K562 (cell line): ENCODE results near the gene ZNF276. TPM values are rescaled to one million over a fixed set of nuclear protein-coding genes. Genes with fewer than 3 reads are reported as not detected.
A peak's percentile ranks its signal among the peaks of the same experiment; 100 is the strongest.

Experiments used
- ATF1 ChIP-seq, 2 experiments: fragments of 450-650 bp in 1 of 2; IDR thresholded peaks; 2 replicates each; pipeline ENCODE4 v1.6.1; 2016; ENCODE audit warnings: missing compliant biosample characterization in 1 of 2, missing genetic modification characterization in 1 of 2
- BRCA1 ChIP-seq, 2 experiments: fragments of 450-650 bp in 1 of 2; sonication (generic) in 1 of 2; formaldehyde crosslinking in 1 of 2; IDR thresholded peaks; 2 replicates each; pipeline versions ENCODE4 v1.5.0 to v1.6.1; 2017 to 2020; ENCODE audit warnings: mild to moderate bottlenecking in 1 of 2, missing genetic modification reagents in 1 of 2
- CEBPB ChIP-seq: fragments of 450-650 bp; IDR thresholded peaks from 2 replicates; pipeline ENCODE4 v1.6.1; 2016; ENCODE audit warnings: missing genetic modification characterization, missing compliant biosample characterization
- CTBP1 ChIP-seq: fragments of 450-650 bp; IDR thresholded peaks from 2 replicates; pipeline ENCODE4 v1.6.1; 2016; ENCODE audit warnings: borderline replicate concordance
- DNMT1 ChIP-seq: fragments of 450-650 bp; IDR thresholded peaks from 2 replicates; pipeline ENCODE4 v1.6.1; 2016; ENCODE audit warnings: antibody characterized with exemption, mild to moderate bottlenecking
- EP400 ChIP-seq: fragments of 450-650 bp; IDR thresholded peaks from 2 replicates; pipeline ENCODE4 v1.6.1; 2017; ENCODE audit warnings: antibody characterized with exemption, mild to moderate bottlenecking, moderate library complexity
- ESRRA ChIP-seq: fragments of 450-650 bp; IDR thresholded peaks from 2 replicates; pipeline ENCODE4 v1.6.1; 2014; ENCODE audit warnings: low read depth, mild to moderate bottlenecking, moderate library complexity, borderline replicate concordance
- FOXK2 ChIP-seq, 2 experiments: fragments of 450-650 bp; IDR thresholded peaks in 1 of 2; conservative IDR thresholded peaks in 1 of 2; 2 replicates each; pipeline ENCODE4 v1.6.1; 2016; ENCODE audit warnings: low read depth in 2 of 2, mild to moderate bottlenecking in 1 of 2
- HMG20B ChIP-seq: fragments of 250-450 bp; sonication (Bioruptor Pico); IDR thresholded peaks from 2 replicates; pipeline ENCODE4 v1.5.0; 2021; ENCODE audit warnings: mild to moderate bottlenecking
- KLF16 ChIP-seq: IDR thresholded peaks from 2 replicates; pipeline ENCODE4 v1.6.1; 2016; ENCODE audit warnings: antibody characterized with exemption
- NFIX ChIP-seq: fragments of 250-450 bp; sonication (Bioruptor Pico); IDR thresholded peaks from 2 replicates; pipeline ENCODE4 v1.4.0; 2020; ENCODE audit warnings: low read depth, mild to moderate bottlenecking, moderate library complexity
- PHF20 ChIP-seq: fragments of 450-650 bp; IDR thresholded peaks from 2 replicates; pipeline ENCODE4 v1.6.1; 2018; ENCODE audit not compliant: partially characterized antibody
- PTRF ChIP-seq: fragments of 450-650 bp; IDR thresholded peaks from 2 replicates; pipeline ENCODE4 v1.6.1; 2016; ENCODE audit warnings: mild to moderate bottlenecking, missing genetic modification characterization, missing compliant biosample characterization
- RBM15 ChIP-seq: fragments of 200-400 bp; formaldehyde crosslinking; IDR thresholded peaks from 2 replicates; pipeline ENCODE4 v1.6.1; 2018; ENCODE audit warnings: mild to moderate bottlenecking, low read length, moderate library complexity; ENCODE audit not compliant: insufficient read depth
- RBM25 ChIP-seq: fragments of 200-400 bp; formaldehyde crosslinking; IDR thresholded peaks from 2 replicates; pipeline ENCODE4 v1.6.1; 2018; ENCODE audit warnings: low read length, low read depth, moderate library complexity; ENCODE audit not compliant: severe bottlenecking
- SMARCA4 ChIP-seq: fragments of 450-650 bp; IDR thresholded peaks from 2 replicates; pipeline ENCODE4 v1.6.1; 2016
- STAT5A ChIP-seq: IDR thresholded peaks from 2 replicates; pipeline ENCODE4 v1.6.1; 2012; ENCODE audit warnings: low read length, inconsistent platforms, borderline replicate concordance
- TAF9B ChIP-seq: fragments of 450-650 bp; IDR thresholded peaks from 2 replicates; pipeline ENCODE4 v1.6.1; 2018; ENCODE audit warnings: mild to moderate bottlenecking; ENCODE audit not compliant: partially characterized antibody
- TBL1XR1 ChIP-seq, 2 experiments: IDR thresholded peaks; 2 replicates each; pipeline ENCODE4 v1.6.1; 2012; ENCODE audit warnings: improper control_type of control experiment in 2 of 2, low read length in 2 of 2, mild to moderate bottlenecking in 1 of 2
- ZBTB26 ChIP-seq: fragments of 450-650 bp; formaldehyde crosslinking; IDR thresholded peaks from 2 replicates; pipeline ENCODE4 v1.4.0; 2022; ENCODE audit warnings: missing genetic modification characterization
- ZKSCAN3 ChIP-seq: fragments of 250-450 bp; sonication (Bioruptor Pico); IDR thresholded peaks from 2 replicates; pipeline ENCODE4 v1.4.0; 2020
- ZNF133 ChIP-seq: fragments of 250-450 bp; sonication (Bioruptor Pico); IDR thresholded peaks from 2 replicates; pipeline ENCODE4 v1.4.0; 2020; ENCODE audit warnings: mild to moderate bottlenecking
- ZNF57 ChIP-seq: fragments of 450-650 bp; formaldehyde crosslinking; IDR thresholded peaks from 2 replicates; pipeline ENCODE4 v1.4.0; 2020; ENCODE audit warnings: mild to moderate bottlenecking, moderate library complexity
- ZNF695 ChIP-seq: fragments of 450-650 bp; formaldehyde crosslinking; IDR thresholded peaks from 2 replicates; pipeline ENCODE4 v1.4.0; 2020; ENCODE audit warnings: mild to moderate bottlenecking, moderate library complexity
- polyA plus RNA-seq, 8 experiments: library from polyadenylated mRNA; depleted of rRNA in 4 of 8; stranded (reverse) in 5 of 8; unstranded in 3 of 8; fragments of >200 nt; fragmentation: Nextera tagmentation in 2 of 8; fragmentation: Illumina TruSeq in 1 of 8; extraction: Ambion mirVana in 2 of 8; extraction: Trizol in 1 of 8; gene quantifications; 2 replicates each; pipeline versions ENCODE4 v1.2.1 to v1.2.3, GENCODE V29; 2011 to 2014; ENCODE audit warnings: inconsistent platforms in 1 of 8, missing spikeins in 1 of 8
- total RNA-seq, 7 experiments: library from RNA; depleted of rRNA in 6 of 7; stranded (reverse); fragments of >200 nt in 6 of 7; fragmentation: Illumina TruSeq in 2 of 7; extraction: Trizol in 2 of 7; gene quantifications; 2 replicates each; pipeline versions ENCODE4 v1.2.1 to v1.2.3, GENCODE V29; 2011 to 2021; ENCODE audit warnings: low replicate concordance in 1 of 7
- TF ChIP-seq, protein P1 (sequence below): IDR thresholded peaks from 2 replicates; pipeline ENCODE4 v1.6.1; 2016; ENCODE audit warnings: missing genetic modification characterization, missing compliant biosample characterization
- TF ChIP-seq, protein P2 (sequence below): sonication (generic); formaldehyde crosslinking; IDR thresholded peaks from 2 replicates; pipeline ENCODE4 v1.8.0; 2022; ENCODE audit warnings: mild to moderate bottlenecking, missing genetic modification reagents, borderline replicate concordance

ZNF276 gene
- total and polyA plus RNA-seq, 9 of the 15 experiments (the other 6 are each of a cell fraction or from before 2014, with no cell fraction given), result 0.49 to 43.9 (median 15.8) TPM

DNA sequence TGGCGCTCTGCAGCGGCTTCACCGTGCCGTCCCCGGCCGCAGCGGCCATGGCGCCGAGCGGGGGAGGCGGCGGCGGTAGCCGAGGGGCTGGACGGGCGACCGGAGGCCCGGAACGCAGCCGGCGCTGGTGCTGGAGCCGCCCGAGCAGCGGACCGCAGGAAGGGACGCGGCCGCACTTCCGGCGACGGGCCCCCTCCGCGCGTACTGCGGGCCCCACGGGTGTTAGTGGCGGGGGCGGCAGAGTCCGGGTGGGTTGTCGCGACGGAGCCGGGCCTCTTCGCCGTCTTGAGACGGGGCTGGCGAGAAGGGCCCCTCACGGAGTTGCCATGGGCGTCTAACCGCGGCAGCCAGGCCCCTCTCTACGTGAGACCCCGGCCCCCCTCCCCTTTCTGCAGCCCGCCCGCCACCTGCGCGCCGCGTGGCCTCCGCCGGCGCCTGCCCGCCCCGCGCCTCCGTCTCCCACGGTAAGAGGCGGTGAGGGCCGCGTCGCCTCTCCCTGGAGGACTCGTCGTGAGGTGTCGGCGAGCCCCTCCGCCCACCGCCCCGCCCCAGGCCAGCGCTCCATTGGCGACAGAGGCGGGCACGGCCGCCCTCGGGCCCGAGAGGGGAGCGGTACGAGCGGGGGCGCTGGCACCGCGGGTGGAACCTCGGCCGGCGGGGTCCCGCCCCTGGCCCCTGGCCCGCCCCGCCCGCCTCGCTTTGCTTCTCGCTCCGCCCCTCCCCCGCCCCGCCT lies at the start of gene ZNF276, which contains the start of gene VPS9D1 (continued):
- TF ChIP-seq ZBTB26 (no peak), BRCA1 (IDR thresholded peaks at IDR 0.05) (no peak), BRCA1 (CRISPR knock-in tag; IDR thresholded peaks at IDR 0.05) (no peak), ATF1 (CRISPR knock-in tag; IDR thresholded peaks at IDR 0.05) (0 out of 2 replicates have a peak, but pooled peaks have one; percentile 12), ATF1 (tag; IDR thresholded peaks at IDR 0.05) (peak; percentile 87), KLF16 (no peak), SMARCA4 (no peak), TBL1XR1 (IDR thresholded peaks at IDR 0.05; ENCODE audit: low read length in 2 of 2) (peak in 1 of 2 experiments; percentile 16; a peak in 1 of 4 replicates), ZNF695 (no peak), STAT5A (no peak), RBM15 (no peak), ZKSCAN3 (CRISPR knock-in tag) (no peak), CTBP1 (peak; percentile 93), ZNF133 (CRISPR knock-in tag) (no peak), DNMT1 (no peak), RBM25 (peak; percentile 75), ZNF57 (CRISPR knock-in tag) (no peak), HMG20B (CRISPR knock-in tag) (no peak), PTRF (tag) (no peak), CEBPB (no peak), NFIX (CRISPR knock-in tag) (no peak), TAF9B (no peak), FOXK2 (conservative IDR thresholded peaks at IDR 0.05 in 1 of 2, IDR thresholded peaks at IDR 0.05 in 1 of 2; ENCODE audit: low read depth in 2 of 2) (no peak), ESRRA (peak; percentile 81), EP400 (peak; percentile 97), PHF20 (no peak)
- TF ChIP-seq, protein P1, sequence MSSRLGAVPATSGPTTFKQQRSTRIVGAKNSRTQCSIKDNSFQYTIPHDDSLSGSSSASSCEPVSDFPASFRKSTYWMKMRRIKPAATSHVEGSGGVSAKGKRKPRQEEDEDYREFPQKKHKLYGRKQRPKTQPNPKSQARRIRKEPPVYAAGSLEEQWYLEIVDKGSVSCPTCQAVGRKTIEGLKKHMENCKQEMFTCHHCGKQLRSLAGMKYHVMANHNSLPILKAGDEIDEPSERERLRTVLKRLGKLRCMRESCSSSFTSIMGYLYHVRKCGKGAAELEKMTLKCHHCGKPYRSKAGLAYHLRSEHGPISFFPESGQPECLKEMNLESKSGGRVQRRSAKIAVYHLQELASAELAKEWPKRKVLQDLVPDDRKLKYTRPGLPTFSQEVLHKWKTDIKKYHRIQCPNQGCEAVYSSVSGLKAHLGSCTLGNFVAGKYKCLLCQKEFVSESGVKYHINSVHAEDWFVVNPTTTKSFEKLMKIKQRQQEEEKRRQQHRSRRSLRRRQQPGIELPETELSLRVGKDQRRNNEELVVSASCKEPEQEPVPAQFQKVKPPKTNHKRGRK (tag), result no peak
- TF ChIP-seq, protein P2, sequence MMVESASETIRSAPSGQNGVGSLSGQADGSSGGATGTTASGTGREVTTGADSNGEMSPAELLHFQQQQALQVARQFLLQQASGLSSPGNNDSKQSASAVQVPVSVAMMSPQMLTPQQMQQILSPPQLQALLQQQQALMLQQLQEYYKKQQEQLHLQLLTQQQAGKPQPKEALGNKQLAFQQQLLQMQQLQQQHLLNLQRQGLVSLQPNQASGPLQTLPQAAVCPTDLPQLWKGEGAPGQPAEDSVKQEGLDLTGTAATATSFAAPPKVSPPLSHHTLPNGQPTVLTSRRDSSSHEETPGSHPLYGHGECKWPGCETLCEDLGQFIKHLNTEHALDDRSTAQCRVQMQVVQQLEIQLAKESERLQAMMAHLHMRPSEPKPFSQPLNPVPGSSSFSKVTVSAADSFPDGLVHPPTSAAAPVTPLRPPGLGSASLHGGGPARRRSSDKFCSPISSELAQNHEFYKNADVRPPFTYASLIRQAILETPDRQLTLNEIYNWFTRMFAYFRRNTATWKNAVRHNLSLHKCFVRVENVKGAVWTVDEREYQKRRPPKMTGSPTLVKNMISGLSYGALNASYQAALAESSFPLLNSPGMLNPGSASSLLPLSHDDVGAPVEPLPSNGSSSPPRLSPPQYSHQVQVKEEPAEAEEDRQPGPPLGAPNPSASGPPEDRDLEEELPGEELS (CRISPR knock-in tag), result peak; percentile 48; the same call in 1 of the 2 replicates
